HFF-Myc (cell line): Measurements from ENCODE around the gene PSD4.

Source experiments
- DNase-seq: peaks from one replicate; pipeline ENCODE4 v3.0.0-alpha.2; 2011; ENCODE audit warnings: low read depth; ENCODE audit errors: extremely low read depth
- H3K4me3 ChIP-seq: replicated peaks from 2 replicates; pipeline ENCODE4 v1.5.1; 2011; ENCODE audit warnings: low read depth, mild to moderate bottlenecking, control low read depth, low read length
- CTCF ChIP-seq: IDR thresholded peaks from 2 replicates; pipeline ENCODE4 v1.5.1; 2012; ENCODE audit warnings: mild to moderate bottlenecking, low read depth, low read length, control low read depth; ENCODE audit errors: missing control alignments

PSD4 gene

GRCh38 chr2:113157897-113158753 is 15.6 kb upstream of the PSD4 start:
- no peak for DNase-seq
- peak overlapping the region; percentile 38 for H3K4me3 ChIP-seq
- no peak for TF ChIP-seq CTCF

GRCh38 chr2:113158884-113159553 is 14.8 kb upstream of the PSD4 start:
- DNase-seq, result no peak
- TF ChIP-seq CTCF, result no peak
- H3K4me3 ChIP-seq, result no peak overlapping the region

- DNase-seq, result no peak
- no peak overlapping the region for H3K4me3 ChIP-seq
- no peak for TF ChIP-seq CTCF
These were observed 13.5 kb upstream of the PSD4 start for GRCh38 chr2:113160248-113160647.

- TF ChIP-seq CTCF, result no peak
- DNase-seq, result no peak
- H3K4me3 ChIP-seq, result no peak overlapping the region
These were observed 12.8 kb upstream of the PSD4 start for GRCh38 chr2:113160962-113161361.

GRCh38 chr2:113162173-113162572 is 11.6 kb upstream of the PSD4 start:
- no peak for DNase-seq
- H3K4me3 ChIP-seq, result no peak overlapping the region
- TF ChIP-seq CTCF, result no peak

- no peak for TF ChIP-seq CTCF
- DNase-seq, result no peak
- H3K4me3 ChIP-seq, result no peak overlapping the region
These were observed 10.9 kb upstream of the PSD4 start for GRCh38 chr2:113162869-113163268.
